Measurements from ENCODE around the gene OR9A4.

OR9A4 gene

GRCh38 chr7:141944811-141945210 lies 28.6 kb downstream of the OR9A4 start:
- no peak for DNase-seq
- intact Hi-C loops (cut with DNase I): no loop called here

DNA sequence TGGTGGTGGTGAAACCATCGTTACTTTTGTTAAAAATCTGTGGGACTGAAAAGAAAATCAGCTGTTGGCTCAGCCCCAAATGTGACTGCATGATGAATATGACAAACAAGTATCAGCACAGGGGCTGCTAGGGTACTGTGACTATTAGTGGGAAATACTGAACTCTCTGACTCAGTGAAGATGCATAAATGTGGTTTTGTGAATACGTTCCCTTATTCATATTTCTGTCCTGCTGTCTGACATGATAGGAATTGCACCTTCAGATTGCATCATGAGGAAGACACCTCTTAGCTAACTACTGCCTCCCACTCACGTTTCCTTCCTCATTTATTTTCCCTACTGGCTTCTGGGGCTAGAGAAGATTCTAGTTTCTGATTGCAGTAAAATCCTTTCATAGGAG lies 29.2 kb downstream of the OR9A4 start:
- no peak for DNase-seq
- intact Hi-C loops (cut with DNase I): no loop called here

- intact Hi-C loops (cut with DNase I): no loop called here
- no peak for DNase-seq
Measured at GRCh38 chr7:141946796-141947195, 30.6 kb downstream of the OR9A4 start, which contains the start of gene CLEC5A. Gene CLEC5A (minus strand): TSS chr7:141946974. CDS start chr7:141946292, 682 bp downstream.

GRCh38 chr7:141949021-141949420 lies 32.8 kb downstream of the OR9A4 start:
- no peak for DNase-seq
- intact Hi-C loops (cut with DNase I): no loop called here

GRCh38 chr7:141949451-141949850 lies 33.3 kb downstream of the OR9A4 start:
- no peak for DNase-seq
- intact Hi-C loops (cut with DNase I): no loop called here

- intact Hi-C loops (cut with DNase I): no loop called here
- DNase-seq: no peak
Measured at GRCh38 chr7:141949911-141950310, 33.7 kb downstream of the OR9A4 start.

DNA sequence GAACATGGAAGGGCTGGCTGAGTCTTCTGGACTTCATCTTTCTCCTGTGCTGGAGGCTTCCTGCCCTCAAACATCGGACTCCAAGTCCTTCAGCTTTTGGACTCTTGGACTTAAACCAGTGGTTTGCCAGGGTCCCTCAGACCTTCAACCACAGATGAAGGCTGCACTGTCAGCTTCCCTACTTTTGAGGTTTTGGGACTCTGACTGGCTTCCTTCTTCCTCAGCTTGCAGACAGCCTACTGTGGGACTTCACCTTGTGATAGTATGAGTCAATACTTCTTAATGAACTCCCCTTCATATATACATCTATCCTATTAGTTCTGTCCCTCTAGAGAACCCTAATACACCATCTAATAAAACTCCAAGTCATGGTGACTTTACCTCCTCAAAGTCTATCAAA lies 34.6 kb downstream of the OR9A4 start:
- intact Hi-C loops (cut with DNase I): no loop called here
- peak in 1 of 42 donors; percentile 30 for DNase-seq

GRCh38 chr7:141952461-141952860 lies 36.3 kb downstream of the OR9A4 start:
- intact Hi-C loops (cut with DNase I): no loop called here
- DNase-seq: no peak

GRCh38 chr7:141954334-141954733 lies 38.1 kb downstream of the OR9A4 start:
- intact Hi-C loops (cut with DNase I): no loop called here
- no peak for DNase-seq

DNA sequence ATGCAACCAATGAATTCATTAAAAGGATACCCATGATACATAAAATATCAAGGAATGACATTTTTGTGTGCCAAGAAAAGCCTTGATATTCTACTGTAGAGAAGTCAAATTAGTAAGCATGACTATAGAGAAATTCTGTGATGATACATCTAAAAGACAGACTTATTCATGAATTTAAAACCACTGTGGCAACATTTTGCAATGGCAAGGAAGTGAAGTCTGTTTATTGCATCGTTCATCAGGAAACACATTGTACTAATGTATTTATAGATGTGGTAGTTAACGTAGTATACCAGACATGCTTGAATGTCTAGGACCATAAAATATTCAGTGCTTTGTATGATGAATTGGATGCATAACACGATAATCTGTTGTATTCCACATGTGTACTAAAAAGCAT lies 39.9 kb downstream of the OR9A4 start:
- no peak for DNase-seq
- intact Hi-C loops (cut with DNase I): no loop called here

DNA sequence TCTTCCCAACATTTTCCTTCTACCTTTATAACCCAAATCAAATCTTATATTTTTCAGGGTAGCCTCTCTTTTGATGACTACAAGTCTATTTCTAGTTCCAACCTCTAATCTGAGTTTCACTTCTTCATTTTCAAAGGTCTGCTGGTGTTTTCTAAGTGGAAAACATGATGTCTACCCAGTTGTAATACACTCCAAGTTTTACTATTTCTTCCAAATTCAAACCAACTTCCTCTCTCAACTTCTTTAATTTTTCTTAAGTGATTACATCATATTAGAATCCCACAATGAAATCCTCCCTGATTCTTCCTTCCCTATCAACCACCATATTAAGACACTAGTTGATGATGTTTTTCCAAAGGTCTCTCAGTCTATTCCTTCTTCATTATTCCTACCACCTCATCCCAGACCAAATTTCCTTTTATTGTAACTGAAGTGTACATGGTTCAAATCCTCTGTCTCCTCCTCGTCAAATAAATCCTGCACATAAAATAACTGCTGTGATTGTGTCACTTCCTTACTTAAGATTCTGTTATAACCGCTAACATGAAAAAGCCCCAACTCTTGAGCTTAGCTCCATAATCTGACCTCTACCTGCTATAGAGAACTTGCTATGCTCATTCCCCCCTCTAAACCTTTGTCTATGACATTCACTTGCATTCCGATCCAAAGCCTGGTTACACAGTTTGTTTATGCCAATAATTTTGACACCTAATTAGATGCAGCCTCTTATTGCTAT lies 44.7 kb downstream of the OR9A4 start:
- DNase-seq: no peak
- intact Hi-C loops (cut with DNase I): no loop called here

All from head of caudate nucleus (tissue), 42 donors.